Ishikawa (cell line): ENCODE measurements around the gene UGT1A9.

ENCODE experiments used
- CEBPB ChIP-seq: IDR thresholded peaks from 2 replicates; pipeline ENCODE4 v1.6.1; 2012
- CREB1 ChIP-seq: IDR thresholded peaks from 2 replicates; pipeline ENCODE4 v1.6.1; 2012; ENCODE audit warnings: low read depth
- EGR1 ChIP-seq: IDR thresholded peaks from 2 replicates; pipeline ENCODE4 v1.6.1; 2012
- EP300 ChIP-seq: IDR thresholded peaks from 2 replicates; pipeline ENCODE4 v1.6.1; 2012; ENCODE audit warnings: borderline replicate concordance
- FOXM1 ChIP-seq: IDR thresholded peaks from 2 replicates; pipeline ENCODE4 v1.6.1; 2012; ENCODE audit warnings: low read depth, borderline replicate concordance
- NFIC ChIP-seq: IDR thresholded peaks from 2 replicates; pipeline ENCODE4 v1.6.1; 2012
- RAD21 ChIP-seq: IDR thresholded peaks from 2 replicates; pipeline ENCODE4 v1.6.1; 2012; ENCODE audit warnings: low read depth
- REST ChIP-seq: IDR thresholded peaks from 2 replicates; pipeline ENCODE4 v1.6.1; 2012; ENCODE audit warnings: low read depth, mild to moderate bottlenecking
- TAF1 ChIP-seq: IDR thresholded peaks from 2 replicates; pipeline ENCODE4 v1.6.1; 2012; ENCODE audit warnings: low read depth, mild to moderate bottlenecking
- TCF12 ChIP-seq: IDR thresholded peaks from 2 replicates; pipeline ENCODE4 v1.6.1; 2012; ENCODE audit warnings: low read depth
- TEAD4 ChIP-seq: IDR thresholded peaks from 2 replicates; pipeline ENCODE4 v1.6.1; 2012
- YY1 ChIP-seq: IDR thresholded peaks from 2 replicates; pipeline ENCODE4 v1.6.1; 2012; ENCODE audit warnings: low read depth
- ZBTB7A ChIP-seq: IDR thresholded peaks from 2 replicates; pipeline ENCODE4 v1.6.1; 2012; ENCODE audit warnings: low read depth
- TF ChIP-seq, protein P1 (sequence below): IDR thresholded peaks from 2 replicates; pipeline ENCODE4 v1.6.1; 2012
- TF ChIP-seq, protein P2 (sequence below): IDR thresholded peaks from 2 replicates; pipeline ENCODE4 v1.6.1; 2012

UGT1A9 gene

GRCh38 chr2:233698740-233699139 lies 27.0 kb downstream of the UGT1A9 start:
- TF ChIP-seq REST (no peak), CREB1 (no peak), TCF12 (no peak), ZBTB7A (no peak), TEAD4 (no peak)
- TF ChIP-seq, protein P1, sequence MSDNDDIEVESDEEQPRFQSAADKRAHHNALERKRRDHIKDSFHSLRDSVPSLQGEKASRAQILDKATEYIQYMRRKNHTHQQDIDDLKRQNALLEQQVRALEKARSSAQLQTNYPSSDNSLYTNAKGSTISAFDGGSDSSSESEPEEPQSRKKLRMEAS: no peak

GRCh38 chr2:233699424-233700027 lies 27.8 kb downstream of the UGT1A9 start:
- TF ChIP-seq EGR1 (no peak), NFIC (no peak), EP300 (no peak), CREB1 (no peak), TEAD4 (no peak), YY1 (no peak), FOXM1 (no peak), TAF1 (no peak)
- TF ChIP-seq, protein P2, sequence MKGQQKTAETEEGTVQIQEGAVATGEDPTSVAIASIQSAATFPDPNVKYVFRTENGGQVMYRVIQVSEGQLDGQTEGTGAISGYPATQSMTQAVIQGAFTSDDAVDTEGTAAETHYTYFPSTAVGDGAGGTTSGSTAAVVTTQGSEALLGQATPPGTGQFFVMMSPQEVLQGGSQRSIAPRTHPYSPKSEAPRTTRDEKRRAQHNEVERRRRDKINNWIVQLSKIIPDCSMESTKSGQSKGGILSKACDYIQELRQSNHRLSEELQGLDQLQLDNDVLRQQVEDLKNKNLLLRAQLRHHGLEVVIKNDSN: no peak

DNA sequence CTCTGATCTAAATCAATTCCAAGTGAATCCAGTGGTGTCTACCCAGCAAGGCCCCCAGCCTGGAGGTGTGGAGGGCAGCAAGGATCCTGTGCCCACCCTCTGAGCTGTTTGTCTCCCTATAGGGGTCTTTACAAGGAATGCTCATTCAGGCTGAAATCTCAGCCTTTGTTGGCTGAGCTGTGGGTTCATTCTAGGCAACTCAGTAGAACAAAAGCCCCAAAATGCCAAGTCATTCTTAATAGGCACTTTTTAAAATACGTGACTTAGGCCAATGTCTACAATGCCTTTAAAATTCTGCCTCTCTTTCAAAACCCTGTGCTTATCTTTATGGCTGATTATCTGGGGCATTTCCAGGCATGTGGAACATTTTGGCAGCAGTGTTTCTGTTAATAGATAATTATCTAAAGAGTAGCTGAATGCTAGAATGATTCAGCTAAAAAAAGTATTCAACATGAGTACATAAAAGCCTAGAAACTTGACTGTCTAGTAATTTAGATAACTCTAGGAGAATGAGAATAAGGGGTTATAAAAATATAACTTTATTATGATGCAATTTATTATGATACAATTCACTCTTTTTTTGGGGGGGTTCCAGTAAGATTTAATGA lies 28.4 kb downstream of the UGT1A9 start:
- TF ChIP-seq YY1 (no peak), REST (no peak), CEBPB (no peak), TEAD4 (no peak), EP300 (no peak), TAF1 (no peak), EGR1 (no peak)
- TF ChIP-seq, protein P2: no peak

GRCh38 chr2:233702238-233702637 lies 30.5 kb downstream of the UGT1A9 start:
- TF ChIP-seq TEAD4 (no peak), TCF12 (no peak), REST (no peak), EGR1 (no peak), CREB1 (no peak), RAD21 (no peak)
- TF ChIP-seq, protein P1: no peak
- TF ChIP-seq, protein P2: no peak
